Measurements from ENCODE around the gene SELPLG.
"Not testable (repeated sequence)": the region's sequence is repeated elsewhere in the genome, so short reads cannot be mapped to it uniquely, and the experiment has no call there.

Gene SELPLG

GRCh38 chr12:108654622-108655021, 20.9 kb upstream of the SELPLG start:
- not testable (repeated sequence) for DNase-seq

DNA sequence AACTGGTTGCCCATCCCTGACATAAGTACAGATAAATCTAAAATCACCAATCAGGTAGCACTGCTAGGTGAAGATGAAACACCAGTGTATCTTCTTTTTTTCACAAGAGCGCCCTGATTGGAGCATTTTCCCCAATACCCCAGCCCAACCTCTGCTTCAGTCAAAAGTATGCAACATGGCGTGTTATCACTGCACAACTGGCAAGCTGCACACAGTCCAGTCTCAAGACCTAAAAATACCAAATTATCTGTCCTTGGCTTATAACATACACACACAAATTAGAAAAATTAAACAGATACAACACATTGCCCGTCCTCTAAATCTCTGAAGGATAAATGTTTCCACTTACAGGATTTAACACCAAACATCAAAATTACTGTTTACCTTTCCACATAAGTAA, 20.2 kb upstream of the SELPLG start:
- no peak for DNase-seq

DNA sequence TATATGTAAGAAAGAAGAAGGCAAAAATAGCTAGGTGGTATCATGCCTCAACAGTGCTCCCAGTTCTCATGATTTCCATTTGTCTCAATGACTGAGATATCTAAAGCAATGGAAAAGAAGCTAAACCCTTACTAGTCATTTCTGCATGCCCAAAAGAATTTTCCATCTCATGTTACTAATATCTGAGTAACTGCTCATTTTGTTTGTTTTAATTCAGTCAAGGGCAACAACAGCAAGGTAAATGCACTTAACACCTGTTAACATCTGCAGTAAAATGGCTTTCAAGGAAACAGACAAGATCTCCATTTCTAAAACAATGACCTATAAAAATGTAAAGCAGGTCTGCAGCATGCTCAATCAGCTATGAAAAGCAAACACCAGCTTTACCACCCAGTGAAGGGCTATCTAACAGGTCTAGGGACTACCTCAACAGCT, 19.4 kb upstream of the SELPLG start:
- no peak for DNase-seq

- no peak for DNase-seq
Measured at GRCh38 chr12:108650083-108650482, 16.4 kb upstream of the SELPLG start.

- no peak for DNase-seq
Measured at GRCh38 chr12:108649669-108650068, 16.0 kb upstream of the SELPLG start.

- no peak for DNase-seq
Measured at GRCh38 chr12:108649126-108649525, 15.4 kb upstream of the SELPLG start.

GRCh38 chr12:108648371-108648770, 14.7 kb upstream of the SELPLG start:
- no peak for DNase-seq

DNA sequence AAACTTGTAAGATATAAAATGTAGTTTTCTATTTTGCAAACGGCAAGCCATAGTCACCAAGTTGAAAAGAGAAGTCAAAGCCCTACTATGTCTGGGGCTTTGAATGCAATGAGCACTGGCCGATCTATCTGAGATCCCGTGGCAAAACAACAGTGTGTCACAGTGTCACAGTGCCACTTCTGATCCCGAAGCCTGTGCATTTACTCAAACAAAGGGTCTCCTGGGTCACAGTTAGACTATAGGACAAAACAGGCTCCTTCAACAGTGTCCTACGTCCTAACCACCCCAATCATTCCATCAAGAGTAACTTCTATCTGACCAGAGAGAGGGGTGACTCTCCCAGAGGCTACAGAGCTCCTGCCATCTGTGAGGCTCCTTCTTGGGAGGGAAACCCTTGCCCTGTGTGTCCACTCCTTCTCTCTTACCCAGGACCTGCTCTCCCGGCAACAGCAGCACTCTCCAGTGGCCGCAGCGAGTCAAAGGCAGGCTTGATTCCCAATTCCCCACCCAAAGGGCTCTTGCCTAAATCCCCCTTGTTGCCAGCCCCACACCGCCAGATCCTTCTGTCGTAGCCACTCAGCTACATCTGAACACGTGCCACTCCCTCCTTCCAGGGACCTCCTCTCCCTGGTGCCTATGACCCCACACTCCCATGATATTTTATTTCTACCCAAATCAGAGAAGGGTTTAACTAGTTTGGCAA, 14.0 kb upstream of the SELPLG start:
- DNase-seq = no peak

DNA sequence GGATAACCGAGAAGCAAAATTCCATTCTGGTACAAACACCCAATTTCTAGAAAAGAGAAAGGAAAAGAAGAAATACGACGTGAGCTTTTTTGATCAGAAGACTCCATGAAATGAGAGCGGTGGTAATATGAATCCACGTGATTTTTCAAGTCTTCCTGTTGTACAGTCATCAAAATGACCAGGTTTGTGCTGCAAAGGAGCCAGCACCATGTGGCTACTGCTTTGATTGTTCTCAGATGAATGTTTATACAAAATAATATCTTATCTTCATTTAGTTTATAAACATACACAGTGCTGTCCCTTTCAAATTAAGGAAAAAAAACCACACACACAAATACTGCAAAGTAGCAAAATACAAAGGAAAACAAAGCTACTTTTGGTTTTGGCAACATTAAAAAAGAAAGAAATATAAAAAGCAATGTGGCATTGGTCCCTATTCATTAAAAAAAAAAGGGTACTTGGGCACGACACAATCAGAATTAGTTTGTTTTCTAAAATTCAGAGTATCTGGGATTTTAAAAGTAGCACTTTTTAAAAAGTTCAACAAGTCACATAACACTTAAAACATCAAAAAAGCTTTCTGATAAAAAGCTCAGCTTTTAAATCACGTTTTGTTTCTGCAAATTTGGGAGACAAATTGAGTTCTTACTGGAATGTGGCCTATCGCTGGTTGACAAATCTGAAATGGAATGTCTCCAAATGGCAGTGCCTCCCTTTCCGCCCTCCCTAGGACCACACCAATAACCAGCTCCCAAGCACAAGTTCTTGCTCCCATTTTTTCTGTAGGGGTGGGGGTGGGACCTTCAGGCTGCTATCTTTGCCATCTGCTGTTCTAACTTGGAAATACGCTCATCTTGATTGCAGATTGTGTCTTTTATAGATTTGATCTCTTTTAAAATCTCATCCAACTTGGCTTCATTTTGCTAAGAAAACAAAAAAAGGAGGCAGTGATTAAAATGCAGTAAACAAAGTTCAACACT, 13.2 kb upstream of the SELPLG start:
- DNase-seq = no peak

DNA sequence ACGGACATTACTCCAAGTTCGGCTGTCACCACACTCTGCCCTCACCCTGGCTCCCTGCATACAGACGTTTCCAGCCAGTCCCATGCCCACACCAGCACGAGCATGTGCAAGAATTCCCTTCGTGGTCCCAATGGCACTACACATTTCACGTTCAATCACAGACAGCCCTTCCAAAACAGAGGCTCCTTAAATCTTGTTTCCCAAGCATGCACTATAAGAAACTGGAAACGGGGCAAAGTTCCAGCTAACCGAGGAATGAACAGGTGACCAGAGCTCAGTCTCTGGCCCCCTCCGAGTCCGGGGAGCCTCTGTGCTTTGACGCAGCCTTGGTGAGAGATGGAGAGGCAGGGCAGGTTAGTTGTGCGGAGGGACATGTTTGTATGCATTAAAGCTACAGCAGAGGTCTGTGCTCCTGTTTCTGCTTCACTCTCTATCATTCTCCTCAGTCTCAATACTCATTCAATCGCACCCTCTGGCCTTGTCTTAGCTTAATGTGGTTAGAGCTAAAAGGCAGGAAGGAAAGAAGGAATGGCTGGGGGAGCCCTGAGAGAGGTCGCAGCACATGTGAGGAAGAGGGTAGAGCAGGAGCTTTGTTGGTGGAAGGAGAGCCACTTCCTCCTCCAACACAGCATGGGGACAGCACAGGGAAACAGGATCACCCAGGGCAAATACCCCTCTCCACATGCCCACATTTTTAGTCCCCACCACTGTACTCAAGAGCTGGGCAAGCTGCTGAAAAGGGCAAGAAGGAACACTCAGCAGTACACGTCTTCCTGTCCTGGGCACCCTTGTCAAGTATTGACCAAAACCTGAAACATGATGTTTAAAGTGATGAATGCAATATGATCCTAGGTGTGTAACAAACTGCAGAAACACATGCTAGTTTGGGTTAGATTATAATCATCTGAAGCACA, 12.2 kb upstream of the SELPLG start:
- no peak for DNase-seq

DNA sequence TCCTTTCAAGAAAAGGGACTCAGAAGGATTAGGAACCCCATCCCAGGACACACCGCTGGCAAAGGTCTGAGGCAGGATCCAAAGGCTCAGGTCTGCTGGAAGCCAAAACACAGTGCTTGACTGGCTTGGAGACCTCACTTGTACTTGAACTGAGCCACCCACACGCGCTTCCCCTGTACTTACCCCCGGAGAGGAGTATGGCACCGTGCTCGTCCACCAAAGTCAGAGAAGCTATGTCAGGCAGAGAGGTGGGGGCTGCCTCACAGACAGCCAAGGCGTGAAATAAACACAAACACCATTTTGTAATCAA, 11.1 kb upstream of the SELPLG start:
- no peak for DNase-seq

- no peak for DNase-seq
Measured at GRCh38 chr12:108643941-108644810, 10.5 kb upstream of the SELPLG start.

DNA sequence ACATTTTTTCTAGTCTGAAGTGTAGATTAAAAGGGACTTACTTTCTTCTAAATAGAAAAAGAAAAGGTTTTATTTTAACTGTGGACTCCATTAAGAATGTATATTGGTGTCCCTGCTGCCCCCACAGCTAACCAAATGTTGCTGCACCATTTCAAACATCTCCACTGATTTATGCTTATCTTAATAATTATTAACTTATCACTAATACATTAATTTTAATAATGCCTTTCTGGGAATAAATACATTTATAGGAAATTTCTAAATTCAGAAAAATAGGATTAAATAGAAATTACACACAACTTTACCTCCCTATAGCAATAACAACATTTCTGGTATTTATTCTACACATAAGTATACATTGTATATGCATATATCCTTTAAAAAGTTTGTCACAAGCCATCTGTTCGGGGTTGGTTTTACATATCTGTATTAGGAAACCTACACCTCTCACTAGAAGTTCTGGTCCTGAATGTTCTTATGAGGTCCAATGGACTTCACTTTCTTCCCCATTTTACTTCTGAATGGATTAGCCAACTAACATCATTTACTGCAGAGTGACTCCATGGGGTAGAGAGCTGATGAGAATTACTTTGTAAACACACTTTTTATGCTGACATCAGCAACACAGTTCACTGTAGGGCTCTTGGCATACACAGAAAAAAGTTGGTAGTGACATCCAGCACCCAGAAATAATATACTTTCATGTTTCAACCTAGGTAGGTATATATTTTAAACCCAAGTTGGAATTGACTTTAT, 9.4 kb upstream of the SELPLG start:
- DNase-seq = peak; percentile 53

GRCh38 chr12:108642269-108642870, 8.7 kb upstream of the SELPLG start:
- no peak for DNase-seq

DNA sequence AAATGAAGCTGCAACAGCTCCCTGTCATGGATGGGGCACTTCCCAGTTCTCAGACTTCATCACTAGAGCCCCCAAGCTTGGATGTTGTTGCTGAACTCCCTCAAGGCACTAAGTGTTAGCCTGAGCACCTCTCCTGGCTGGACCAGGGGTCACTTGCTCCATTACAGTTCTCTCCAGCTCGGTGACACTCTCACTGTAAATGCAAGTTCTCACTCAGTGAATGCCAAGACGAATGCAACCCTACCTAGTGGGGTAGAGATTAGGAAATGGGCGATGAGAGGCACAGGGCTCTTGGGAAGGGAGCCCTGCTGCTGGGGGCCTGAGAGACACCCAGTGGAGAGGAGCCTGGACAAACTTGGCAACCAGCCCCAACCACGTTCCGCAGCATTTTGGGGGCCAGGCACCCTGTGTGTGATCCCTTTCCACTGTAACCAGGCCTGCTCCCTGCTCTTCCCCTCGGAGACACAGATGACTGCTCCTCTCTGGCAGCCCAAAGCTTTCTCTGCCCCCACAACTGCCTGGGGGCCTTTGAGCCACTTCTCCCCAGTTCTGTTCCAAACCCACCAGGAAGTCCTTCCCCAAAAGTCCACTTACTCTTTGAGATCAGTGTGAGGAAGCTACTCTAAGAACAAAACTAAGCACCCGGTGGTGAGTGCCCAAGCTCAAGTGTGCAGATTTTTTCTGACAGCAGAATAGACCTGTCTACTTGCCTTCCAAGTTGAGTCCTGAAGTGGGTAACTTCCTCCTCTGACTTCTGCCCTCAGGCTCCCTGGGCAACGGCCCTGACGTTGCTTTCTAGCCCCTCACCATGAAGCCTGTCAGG, 8.0 kb upstream of the SELPLG start:
- DNase-seq = no peak

DNA sequence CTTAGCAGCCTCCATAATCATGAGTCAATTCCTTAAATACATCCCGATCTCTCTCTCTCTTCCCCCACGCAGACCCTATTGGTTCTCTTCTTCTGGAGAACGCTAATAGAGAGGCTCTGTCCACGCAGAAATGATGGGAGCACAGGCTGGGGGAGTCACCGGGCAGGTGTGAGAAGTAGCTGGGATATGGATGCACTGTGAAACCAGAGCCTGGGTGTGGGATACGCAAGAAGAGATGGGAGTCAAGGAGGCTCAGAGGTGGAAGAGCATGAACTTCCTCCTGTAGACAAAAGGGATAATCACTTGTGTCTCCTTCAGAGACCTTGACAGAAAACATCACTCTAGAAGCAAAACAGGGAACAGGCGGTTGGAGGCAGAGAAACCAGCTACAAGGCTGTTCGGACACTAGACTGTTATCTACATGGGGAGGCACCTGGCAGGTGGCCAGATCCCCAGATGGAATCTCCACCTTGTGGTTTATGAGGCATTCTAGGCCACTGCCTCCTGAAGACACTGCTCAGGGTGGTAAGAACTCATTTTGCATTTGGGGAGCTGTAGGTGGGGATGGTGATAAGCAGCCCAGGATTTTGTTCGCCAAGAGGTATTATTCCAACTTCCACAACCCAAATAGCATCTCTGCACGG, 7.2 kb upstream of the SELPLG start:
- DNase-seq = peak; percentile 88

- no peak for DNase-seq
Measured at GRCh38 chr12:108638997-108639822, 5.5 kb upstream of the SELPLG start.

DNA sequence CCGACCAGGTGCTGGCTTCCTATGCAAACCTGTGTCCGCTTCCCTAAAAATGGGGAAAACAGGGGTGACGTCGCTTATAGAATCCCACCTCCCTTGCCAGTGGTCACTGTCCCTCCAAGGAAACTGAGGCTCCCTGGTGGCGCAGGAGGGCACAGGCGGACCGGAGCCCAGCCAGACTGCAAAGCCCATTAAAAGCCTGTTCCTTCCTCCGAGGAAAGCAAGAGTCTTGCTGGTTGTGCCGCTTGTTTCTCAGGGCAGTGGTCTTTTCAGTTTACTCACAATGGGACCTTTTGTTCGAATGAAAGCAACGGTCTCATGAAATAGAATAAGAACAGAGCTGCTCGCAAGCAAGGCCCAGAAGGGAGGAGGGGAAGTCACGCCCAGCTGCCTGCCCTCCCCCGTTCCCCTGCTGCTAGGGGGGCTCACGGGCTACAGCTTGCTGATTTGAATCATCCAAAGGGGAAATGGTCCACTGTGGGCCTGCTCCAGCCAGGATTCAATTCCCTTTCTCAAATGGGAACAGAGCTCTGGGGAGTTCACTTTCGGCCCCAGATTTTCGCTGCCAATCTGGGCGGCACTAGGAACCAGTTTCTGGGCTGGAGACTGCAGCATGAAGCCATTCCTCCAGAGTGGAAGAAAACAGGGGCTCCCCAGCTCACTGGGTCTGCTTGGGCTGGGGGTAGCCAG, 4.6 kb upstream of the SELPLG start:
- DNase-seq = no peak

Data from RPMI8226 (cell line).